ENCODE results near the gene GTF2F2.

- no peak for TF ChIP-seq CTBP1 (IDR thresholded peaks at IDR 0.05; ENCODE audit: borderline replicate concordance)
- no peak for TF ChIP-seq CTCF (IDR thresholded peaks at IDR 0.05 in 2 of 3, conservative IDR thresholded peaks at IDR 0.05 in 1 of 3; ENCODE audit: insufficient read depth in 2 of 3, low read depth in 1 of 3, low read length in 3 of 3)
- TF ChIP-seq DPF2 (IDR thresholded peaks at IDR 0.05) = no peak
- TF ChIP-seq ETS1 (conservative IDR thresholded peaks at IDR 0.05; ENCODE audit: control insufficient read depth, low read depth, low read length) = no peak
- no peak for TF ChIP-seq NCOR1 (IDR thresholded peaks at IDR 0.05)
- TF ChIP-seq EZH2 (IDR thresholded peaks at IDR 0.05; ENCODE audit: borderline replicate concordance, low read depth, low read length) = no peak
- no peak for TF ChIP-seq POLR2AphosphoS2 (IDR thresholded peaks at IDR 0.05; ENCODE audit: low read length)
- TF ChIP-seq POLR2A (conservative IDR thresholded peaks at IDR 0.05) = no peak
- no peak for TF ChIP-seq MLX (CRISPR knock-in tag; conservative IDR thresholded peaks at IDR 0.05)
- TF ChIP-seq BRF1 (IDR thresholded peaks at IDR 0.05; ENCODE audit: borderline replicate concordance, extremely low read depth, insufficient read length) = no peak
- TF ChIP-seq ZNF3 (CRISPR knock-in tag; IDR thresholded peaks at IDR 0.05) = no peak
- TF ChIP-seq SMARCE1 (IDR thresholded peaks at IDR 0.05) = no peak
- TF ChIP-seq ZNF449 (CRISPR knock-in tag; IDR thresholded peaks at IDR 0.05) = no peak
- no peak for TF ChIP-seq IRF1 (CRISPR knock-in tag; IDR thresholded peaks at IDR 0.05; ENCODE audit: borderline replicate concordance)
These were observed 105.1 kb downstream of the GTF2F2 start for GRCh38 chr13:45225370-45225769.
